SJCRH30 (cell line): ENCODE data around the gene RASAL2. TPM values are rescaled to one million over a fixed set of nuclear protein-coding genes. Genes with fewer than 3 reads are reported as not detected.

Experiments used
- DNase-seq, 2 experiments: peaks; one replicate each; pipeline ENCODE4 v3.0.0-alpha.2; 2015 to 2020
- H3K27ac ChIP-seq: fragments of 250-450 bp; sonication (Bioruptor Pico); 2 replicates; pipeline ENCODE4 v1.5.1; 2020; ENCODE audit warnings: mild to moderate bottlenecking, moderate library complexity
- H3K27me3 ChIP-seq: fragments of 250-450 bp; sonication (Bioruptor Pico); 2 replicates; pipeline ENCODE4 v1.5.1; 2020; ENCODE audit warnings: mild to moderate bottlenecking, moderate library complexity
- H3K36me3 ChIP-seq: fragments of 250-450 bp; sonication (Bioruptor Pico); 2 replicates; pipeline ENCODE4 v1.5.1; 2020; ENCODE audit warnings: mild to moderate bottlenecking, moderate library complexity
- H3K4me1 ChIP-seq: fragments of 250-450 bp; sonication (Bioruptor Pico); 2 replicates; pipeline ENCODE4 v1.5.1; 2020; ENCODE audit warnings: mild to moderate bottlenecking, moderate library complexity
- H3K4me3 ChIP-seq: fragments of 250-450 bp; sonication (Bioruptor Pico); 2 replicates; pipeline ENCODE4 v1.5.1; 2020; ENCODE audit warnings: mild to moderate bottlenecking, moderate library complexity
- H3K9me3 ChIP-seq: fragments of 250-450 bp; sonication (Bioruptor Pico); replicated peaks from 2 replicates; pipeline ENCODE4 v1.5.1; 2020; ENCODE audit warnings: mild to moderate bottlenecking, moderate library complexity
- total RNA-seq: library from RNA; depleted of rRNA; stranded (reverse); fragments of >200 nt; shearing (Covaris generic); gene quantifications from 2 replicates; pipeline ENCODE4 v1.2.3, GENCODE V29; 2014

RASAL2 gene
- total RNA-seq, 1 experiment from 2014 or later, result 8.1 TPM

DNA sequence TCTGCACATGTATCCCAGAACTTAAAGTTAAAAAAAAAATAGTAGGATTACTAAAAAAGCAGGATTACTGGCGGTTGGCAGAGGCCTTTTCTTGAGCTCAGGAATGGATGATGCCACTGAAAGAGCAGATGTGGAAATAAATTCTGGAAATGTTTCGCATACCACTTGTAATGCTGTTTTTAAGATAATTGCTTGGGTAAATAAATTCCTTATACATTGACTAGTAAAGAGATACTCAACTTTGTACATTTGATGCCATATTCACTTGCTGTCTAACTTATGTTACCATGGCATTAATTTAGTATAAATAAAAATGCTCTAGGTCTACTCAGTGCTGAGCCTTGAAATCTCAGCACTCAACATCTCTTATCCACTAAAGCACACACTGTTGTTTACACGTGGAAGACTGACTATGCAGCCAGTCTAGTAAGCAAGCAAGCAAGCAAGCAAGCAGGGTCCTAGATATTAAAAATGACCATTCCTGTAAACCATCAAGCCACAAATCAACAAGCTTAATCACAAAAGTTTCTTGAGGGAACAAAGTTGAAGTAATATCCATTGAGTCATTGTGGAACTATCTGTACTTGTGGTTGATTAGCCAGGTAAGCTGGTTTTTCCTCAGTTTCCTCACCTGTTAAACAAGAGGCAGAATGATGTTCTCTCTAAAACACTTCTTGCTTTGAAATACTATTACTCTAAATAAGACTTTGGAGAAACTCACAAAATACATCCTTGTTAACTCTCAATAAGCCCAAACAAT, 1.7 kb upstream of the RASAL2 start:
- Histone ChIP-seq H3K36me3 (no peaks in the 10 kb centered on the region), H3K27me3 (no peaks in the 10 kb centered on the region), H3K9me3 (no peaks in the 10 kb centered on the region), H3K4me3 (peak overlapping the region; percentile 95), H3K4me1 (peaks cover 14% of the 10 kb centered on the region), H3K27ac (no peak overlapping the region)
- DNase-seq, result no peak

- H3K27ac ChIP-seq, result peak overlapping the region; percentile 58
These were observed 918 bp upstream of the RASAL2 start for GRCh38 chr1:178092878-178093493.

GRCh38 chr1:178093494-178093950, 382 bp upstream of the RASAL2 start:
- Histone ChIP-seq H3K4me3 (peak overlapping the region; percentile 95), H3K27ac (peak overlapping the region; percentile 58), H3K4me1 (peaks cover 14% of the 10 kb centered on the region), H3K27me3 (no peaks in the 10 kb centered on the region), H3K9me3 (no peaks in the 10 kb centered on the region), H3K36me3 (no peaks in the 10 kb centered on the region)
- DNase-seq, result peak; percentile 93 to 94

More at GRCh38 chr1:178092878-178093493, 918 bp upstream of the RASAL2 start:
- Histone ChIP-seq H3K9me3 (no peaks in the 10 kb centered on the region), H3K27me3 (no peaks in the 10 kb centered on the region), H3K36me3 (no peaks in the 10 kb centered on the region), H3K4me1 (peaks cover 14% of the 10 kb centered on the region), H3K4me3 (peak overlapping the region; percentile 95)
- DNase-seq, result peak; percentile 61 to 71

DNA sequence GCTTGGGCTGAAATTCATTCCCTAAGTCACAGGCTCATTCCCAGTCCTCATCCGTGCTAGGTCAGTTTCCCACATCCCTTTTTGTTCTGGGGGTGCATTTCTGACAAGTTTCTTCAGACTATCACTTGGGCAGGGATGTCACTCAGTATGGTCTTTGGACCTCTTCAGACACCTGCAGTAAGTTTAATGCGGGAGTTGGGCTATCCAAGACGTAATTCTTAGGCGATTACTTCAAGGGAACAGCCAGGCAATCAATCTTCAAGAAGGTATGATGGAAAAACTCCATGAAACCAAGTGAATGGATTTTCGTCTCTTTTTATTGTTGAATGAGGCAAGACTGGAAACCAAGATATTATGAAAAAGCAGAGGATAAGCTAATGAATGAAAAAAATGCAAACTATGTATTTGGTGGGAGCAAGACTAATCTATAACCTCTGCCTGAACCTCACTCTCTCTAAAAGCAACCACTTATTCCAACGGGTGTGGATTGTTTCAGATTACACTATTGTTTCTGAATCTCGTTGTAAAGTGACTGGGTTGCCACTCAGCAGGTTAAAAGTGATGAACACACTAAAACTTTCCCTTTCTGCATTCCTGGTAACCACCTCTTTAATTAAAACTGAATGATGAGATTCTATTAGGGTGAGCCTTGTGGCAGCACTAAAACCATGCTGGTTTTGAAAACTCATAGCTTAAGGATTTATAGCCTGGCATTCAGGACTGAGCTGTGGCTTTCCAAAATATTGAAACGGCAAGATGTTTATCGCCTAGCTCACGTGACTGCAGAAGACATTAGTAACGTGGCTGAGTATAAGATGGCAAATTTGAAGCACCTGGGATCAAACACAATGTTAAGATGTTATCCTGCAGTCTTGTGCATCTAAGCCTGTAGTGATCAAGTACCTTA, 1.1 kb downstream of the RASAL2 start:
- Histone ChIP-seq H3K27ac (peak overlapping the region; percentile 58; the same call in 1 of the 2 replicates), H3K4me1 (peaks cover 14% of the 10 kb centered on the region), H3K36me3 (no peaks in the 10 kb centered on the region), H3K27me3 (no peaks in the 10 kb centered on the region), H3K4me3 (peak overlapping the region; percentile 95), H3K9me3 (no peaks in the 10 kb centered on the region)
- peak in 1 of 2 experiments; percentile 7 for DNase-seq

GRCh38 chr1:178096421-178096820, 2.5 kb downstream of the RASAL2 start:
- H3K36me3 ChIP-seq, result no peaks in the 10 kb centered on the region
- no peaks in the 10 kb centered on the region for H3K27me3 ChIP-seq
- peaks cover 14% of the 10 kb centered on the region for H3K4me1 ChIP-seq
- no peaks in the 10 kb centered on the region for H3K9me3 ChIP-seq
- DNase-seq, result no peak
- H3K27ac ChIP-seq, result no peak overlapping the region
- no peak overlapping the region for H3K4me3 ChIP-seq

- no peak for DNase-seq
These were observed 4.4 kb downstream of the RASAL2 start for GRCh38 chr1:178098262-178098661.

GRCh38 chr1:178101266-178101630, 7.3 kb downstream of the RASAL2 start:
- DNase-seq, result no peak
- Histone ChIP-seq H3K27ac (no peak overlapping the region), H3K36me3 (no peaks in the 10 kb centered on the region)

More at GRCh38 chr1:178098262-178098661, 4.4 kb downstream of the RASAL2 start:
- Histone ChIP-seq H3K9me3 (no peaks in the 10 kb centered on the region), H3K4me3 (no peak overlapping the region), H3K27me3 (no peaks in the 10 kb centered on the region), H3K36me3 (no peaks in the 10 kb centered on the region), H3K27ac (no peak overlapping the region), H3K4me1 (peaks cover 10% of the 10 kb centered on the region; the same call in 1 of the 2 replicates)

GRCh38 chr1:178101654-178102053, 7.8 kb downstream of the RASAL2 start:
- H3K4me3 ChIP-seq, result no peak overlapping the region
- H3K4me1 ChIP-seq, result no peaks in the 10 kb centered on the region
- H3K27me3 ChIP-seq, result no peaks in the 10 kb centered on the region
- no peak overlapping the region for H3K27ac ChIP-seq
- H3K36me3 ChIP-seq, result no peaks in the 10 kb centered on the region
- H3K9me3 ChIP-seq, result no peaks in the 10 kb centered on the region
- DNase-seq, result no peak

More at GRCh38 chr1:178101266-178101630, 7.3 kb downstream of the RASAL2 start:
- Histone ChIP-seq H3K9me3 (no peaks in the 10 kb centered on the region), H3K4me3 (no peak overlapping the region), H3K4me1 (no peaks in the 10 kb centered on the region), H3K27me3 (no peaks in the 10 kb centered on the region)

GRCh38 chr1:178102218-178102617, 8.3 kb downstream of the RASAL2 start:
- H3K27ac ChIP-seq, result no peak overlapping the region
- no peaks in the 10 kb centered on the region for H3K36me3 ChIP-seq
- no peaks in the 10 kb centered on the region for H3K4me1 ChIP-seq
- H3K27me3 ChIP-seq, result no peaks in the 10 kb centered on the region
- DNase-seq, result no peak
- no peaks in the 10 kb centered on the region for H3K9me3 ChIP-seq
- H3K4me3 ChIP-seq, result no peak overlapping the region

GRCh38 chr1:178107823-178108222, 13.9 kb downstream of the RASAL2 start:
- Histone ChIP-seq H3K27me3 (no peaks in the 10 kb centered on the region), H3K9me3 (no peaks in the 10 kb centered on the region), H3K4me3 (no peak overlapping the region), H3K36me3 (no peaks in the 10 kb centered on the region), H3K27ac (no peak overlapping the region), H3K4me1 (no peaks in the 10 kb centered on the region)
- DNase-seq, result no peak

GRCh38 chr1:178109348-178110143, 15.6 kb downstream of the RASAL2 start:
- no peaks in the 10 kb centered on the region for H3K36me3 ChIP-seq
- no peak for DNase-seq
- H3K27ac ChIP-seq, result no peak overlapping the region
- H3K9me3 ChIP-seq, result no peaks in the 10 kb centered on the region
- H3K27me3 ChIP-seq, result no peaks in the 10 kb centered on the region
- no peak overlapping the region for H3K4me3 ChIP-seq
- no peaks in the 10 kb centered on the region for H3K4me1 ChIP-seq

GRCh38 chr1:178115260-178115659, 21.4 kb downstream of the RASAL2 start:
- no peak overlapping the region for H3K4me3 ChIP-seq
- no peaks in the 10 kb centered on the region for H3K36me3 ChIP-seq
- H3K4me1 ChIP-seq, result no peaks in the 10 kb centered on the region
- no peaks in the 10 kb centered on the region for H3K9me3 ChIP-seq
- H3K27me3 ChIP-seq, result no peaks in the 10 kb centered on the region
- no peak overlapping the region for H3K27ac ChIP-seq
- DNase-seq, result no peak

- Histone ChIP-seq H3K4me1 (0 out of 2 replicates have a peak, but pooled peaks cover 4% of the 10 kb centered on the region), H3K36me3 (no peaks in the 10 kb centered on the region), H3K4me3 (no peak overlapping the region), H3K27me3 (no peaks in the 10 kb centered on the region), H3K27ac (no peak overlapping the region), H3K9me3 (no peaks in the 10 kb centered on the region)
- no peak for DNase-seq
These were observed 24.6 kb downstream of the RASAL2 start for GRCh38 chr1:178118524-178118923.

GRCh38 chr1:178119628-178120027, 25.7 kb downstream of the RASAL2 start:
- DNase-seq, result no peak
- Histone ChIP-seq H3K36me3 (no peaks in the 10 kb centered on the region), H3K27me3 (no peaks in the 10 kb centered on the region), H3K9me3 (no peaks in the 10 kb centered on the region), H3K4me3 (no peak overlapping the region), H3K27ac (no peak overlapping the region), H3K4me1 (0 out of 2 replicates have a peak, but pooled peaks cover 4% of the 10 kb centered on the region)
